Fibroblast of pulmonary artery (primary cell): ENCODE results near the gene IKZF3.

Source experiments
- DNase-seq: peaks from one replicate; pipeline ENCODE4 v3.0.0-alpha.2; 2010; ENCODE audit warnings: low read depth
- H3K4me3 ChIP-seq: replicated peaks from 2 replicates; pipeline ENCODE4 v1.5.1; 2011; ENCODE audit warnings: low read depth, mild to moderate bottlenecking, control low read depth, low read length, moderate library complexity
- TF ChIP-seq, protein P1 (sequence below): IDR thresholded peaks from 2 replicates; pipeline ENCODE4 v1.5.1; 2011; ENCODE audit warnings: mild to moderate bottlenecking, control low read depth, low read length, inconsistent platforms; ENCODE audit errors: missing control alignments

IKZF3 gene

DNA sequence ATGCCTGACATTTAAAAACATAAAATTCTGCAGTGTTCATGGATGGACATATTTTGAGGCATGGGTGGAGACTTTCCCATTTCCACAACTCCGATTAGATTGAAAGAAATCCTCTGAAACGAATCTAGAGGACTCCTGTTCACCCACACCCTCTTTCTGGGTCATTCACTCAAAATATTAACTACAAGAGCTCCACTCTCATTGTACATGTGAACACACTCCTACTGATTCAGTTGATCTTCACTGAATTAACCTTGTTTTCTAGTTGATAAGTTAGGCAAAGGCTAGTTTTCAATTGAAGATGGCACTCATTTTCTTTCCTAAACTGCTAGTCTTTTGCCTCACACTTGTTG is 82.3 kb downstream of the IKZF3 start:
- TF ChIP-seq, protein P1, sequence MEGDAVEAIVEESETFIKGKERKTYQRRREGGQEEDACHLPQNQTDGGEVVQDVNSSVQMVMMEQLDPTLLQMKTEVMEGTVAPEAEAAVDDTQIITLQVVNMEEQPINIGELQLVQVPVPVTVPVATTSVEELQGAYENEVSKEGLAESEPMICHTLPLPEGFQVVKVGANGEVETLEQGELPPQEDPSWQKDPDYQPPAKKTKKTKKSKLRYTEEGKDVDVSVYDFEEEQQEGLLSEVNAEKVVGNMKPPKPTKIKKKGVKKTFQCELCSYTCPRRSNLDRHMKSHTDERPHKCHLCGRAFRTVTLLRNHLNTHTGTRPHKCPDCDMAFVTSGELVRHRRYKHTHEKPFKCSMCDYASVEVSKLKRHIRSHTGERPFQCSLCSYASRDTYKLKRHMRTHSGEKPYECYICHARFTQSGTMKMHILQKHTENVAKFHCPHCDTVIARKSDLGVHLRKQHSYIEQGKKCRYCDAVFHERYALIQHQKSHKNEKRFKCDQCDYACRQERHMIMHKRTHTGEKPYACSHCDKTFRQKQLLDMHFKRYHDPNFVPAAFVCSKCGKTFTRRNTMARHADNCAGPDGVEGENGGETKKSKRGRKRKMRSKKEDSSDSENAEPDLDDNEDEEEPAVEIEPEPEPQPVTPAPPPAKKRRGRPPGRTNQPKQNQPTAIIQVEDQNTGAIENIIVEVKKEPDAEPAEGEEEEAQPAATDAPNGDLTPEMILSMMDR: no peak
- no peak overlapping the region for H3K4me3 ChIP-seq
- no peak for DNase-seq

DNA sequence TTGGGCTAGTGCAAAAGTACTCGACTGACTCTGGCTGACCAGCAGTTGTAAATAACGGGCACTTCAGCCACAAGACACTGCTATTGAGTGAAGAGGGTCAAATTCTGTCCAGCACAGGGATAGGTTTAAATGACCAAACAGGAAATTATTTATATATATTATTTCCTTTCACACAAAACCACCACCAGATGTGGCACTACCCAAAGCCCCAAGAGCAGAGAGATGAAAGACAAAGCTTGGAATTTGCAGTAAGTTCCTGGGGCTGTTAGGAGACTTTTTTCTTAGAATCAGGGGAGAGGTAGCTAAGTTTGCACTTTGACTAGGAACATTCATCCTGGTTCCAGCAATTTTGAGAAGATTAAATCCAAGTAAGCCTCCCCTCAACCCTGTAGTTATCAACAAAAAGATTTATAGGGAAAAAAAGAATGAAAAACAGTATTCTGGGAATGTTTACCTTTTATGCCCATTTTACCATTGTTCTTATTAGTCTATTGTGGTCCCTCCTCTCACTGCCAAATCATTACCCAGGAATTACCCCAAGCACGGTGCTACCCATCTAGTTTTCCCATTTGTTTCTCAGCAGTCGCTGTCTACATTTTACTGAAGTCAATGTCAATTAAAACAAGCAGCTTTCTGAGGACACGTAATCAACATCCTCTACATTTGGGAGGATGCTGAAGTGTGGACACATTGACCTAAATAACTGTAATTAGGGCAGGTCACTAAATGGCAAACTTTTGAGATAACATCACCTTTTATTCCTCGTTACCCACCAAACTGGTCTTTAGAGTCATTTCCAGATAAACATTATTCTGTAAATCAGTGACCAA is 82.9 kb downstream of the IKZF3 start:
- peak; percentile 31 for DNase-seq
- H3K4me3 ChIP-seq: no peak overlapping the region
- TF ChIP-seq, protein P1: no peak

DNA sequence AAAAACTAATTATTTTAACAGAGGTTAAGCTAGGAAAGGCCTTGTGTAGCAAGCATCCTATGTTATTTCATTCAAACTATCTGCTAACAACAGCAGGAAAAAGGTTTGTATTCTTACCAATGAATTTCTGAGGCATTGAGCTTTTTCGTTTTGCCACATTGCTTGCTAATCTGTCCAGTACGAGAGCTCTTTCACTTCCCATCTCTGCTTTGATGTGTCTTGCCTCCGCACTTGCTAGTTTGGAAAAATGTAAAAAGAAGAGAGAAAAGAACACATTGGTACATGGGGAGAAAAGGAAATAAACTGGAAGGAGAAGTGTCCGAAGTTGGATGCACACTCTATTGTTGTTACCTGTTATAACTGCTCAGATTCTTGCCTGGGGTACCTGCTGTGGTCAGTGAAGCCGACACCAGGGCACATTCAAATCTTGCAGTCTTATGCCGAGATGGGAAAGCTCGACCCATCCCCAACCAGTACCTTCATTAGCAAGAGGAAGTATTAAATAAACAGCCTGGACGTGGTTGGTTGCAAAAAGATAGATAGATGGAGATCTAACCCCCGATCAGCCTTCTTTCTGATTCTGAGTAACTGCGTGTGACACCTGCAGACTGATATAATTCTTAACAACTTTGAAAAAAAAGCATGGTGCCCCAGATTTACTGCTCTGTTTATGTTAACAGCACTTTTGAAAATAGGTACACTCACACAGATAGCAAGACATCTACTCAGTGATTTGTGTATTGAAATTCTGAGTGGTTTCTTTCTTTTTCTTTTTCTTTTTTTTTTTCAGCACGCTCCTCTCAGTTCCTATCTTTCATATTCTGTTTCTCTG is 86.4 kb downstream of the IKZF3 start:
- TF ChIP-seq, protein P1: no peak
- H3K4me3 ChIP-seq: no peak overlapping the region
- DNase-seq: no peak

DNA sequence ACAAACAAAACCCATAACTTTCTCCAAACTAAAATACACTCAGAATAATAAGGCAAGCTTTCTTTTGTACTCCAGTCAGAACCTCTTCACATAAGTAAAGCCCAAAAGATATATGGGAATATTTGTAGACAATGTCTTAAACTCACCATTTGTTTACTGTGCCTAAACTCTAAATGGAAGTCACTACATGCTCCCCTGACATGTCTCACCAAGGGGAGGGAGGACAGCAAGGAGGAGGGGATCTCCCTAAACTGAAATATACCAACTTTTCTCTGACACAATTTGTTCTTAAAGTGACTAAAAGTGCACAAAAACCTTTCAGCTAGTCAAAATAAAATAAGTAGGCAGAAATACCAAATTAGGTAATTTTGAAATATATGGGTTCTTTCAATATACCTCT is 87.9 kb downstream of the IKZF3 start:
- TF ChIP-seq, protein P1: no peak
- H3K4me3 ChIP-seq: no peak overlapping the region
- no peak for DNase-seq

DNA sequence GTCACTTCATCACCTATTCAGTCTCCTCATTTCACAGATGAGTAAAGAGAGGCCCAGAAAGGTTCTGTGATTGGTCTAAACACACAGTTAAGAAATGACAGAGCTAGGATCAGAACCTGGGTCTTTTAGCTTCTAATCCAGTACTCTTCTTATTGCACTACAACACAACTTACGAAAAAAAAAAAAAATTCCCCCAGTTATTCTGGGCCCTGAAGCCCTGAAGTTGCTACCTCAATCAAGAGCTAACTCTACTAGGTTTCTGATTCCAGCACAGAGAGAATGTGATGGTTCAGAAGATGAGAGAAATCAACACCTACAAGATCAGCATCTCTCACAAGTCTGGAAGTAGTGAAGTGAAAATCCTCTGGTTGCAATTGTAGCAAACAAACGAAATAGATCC is 89.1 kb downstream of the IKZF3 start:
- TF ChIP-seq, protein P1: no peak
- no peak overlapping the region for H3K4me3 ChIP-seq
- no peak for DNase-seq

DNA sequence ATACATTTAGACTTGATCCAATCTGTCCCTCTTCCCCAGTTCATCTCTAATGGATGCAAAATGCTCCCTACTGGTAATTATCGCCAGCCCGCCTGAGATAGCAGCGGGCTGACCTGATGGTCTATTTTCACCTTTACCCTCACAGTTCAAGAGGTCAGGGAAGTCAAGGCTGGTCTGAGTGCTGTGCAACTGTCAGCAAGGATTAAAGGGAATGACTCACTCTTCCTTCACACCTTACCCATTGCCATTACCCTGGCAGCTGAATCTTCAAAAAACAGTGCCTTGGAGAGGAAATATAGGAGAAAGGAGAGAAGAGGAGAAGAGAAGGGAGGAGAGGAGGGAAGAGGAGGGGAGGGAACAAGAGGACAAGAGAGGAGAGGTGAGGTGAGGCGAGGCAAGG is 90.1 kb downstream of the IKZF3 start:
- no peak overlapping the region for H3K4me3 ChIP-seq
- TF ChIP-seq, protein P1: no peak
- DNase-seq: no peak
